H1 (cell line): Measurements from ENCODE around the gene NOSIP. TPM values are rescaled to one million over a fixed set of nuclear protein-coding genes. Genes with fewer than 3 reads are reported as not detected.

Experiments used
- CTCF ChIA-PET: fragments of 300-600 bp; sonication (Branson Sonifier 250); formaldehyde crosslinking; loops from one replicate; lab custom pipeline; 2021; ENCODE audit not compliant: partially characterized antibody; lab: Charles Lee
- POLR2A ChIA-PET: fragments of 300-600 bp; sonication (Branson Sonifier 250); formaldehyde crosslinking; loops from one replicate; lab custom pipeline; 2021; ENCODE audit warnings: inconsistent platforms; ENCODE audit not compliant: partially characterized antibody; lab: Charles Lee
- DNase-seq, 2 experiments: peaks; one replicate each; pipeline versions ENCODE4 v3.0.0 to v3.0.0-alpha.2; 2010 to 2022; ENCODE audit warnings: low spot score in 2 of 2, low read depth in 1 of 2, mixed read lengths in 1 of 2
- FAIRE-seq: peaks from 2 replicates; lab custom pipeline; 2011; peaks lifted over from hg19 to GRCh38; lab: Jason Lieb, UNC
- H2AFZ ChIP-seq: 2 replicates; pipeline ENCODE4 v1.8.1; 2012; ENCODE audit warnings: low read length, inconsistent platforms
- H2AK5ac ChIP-seq: 2 replicates; pipeline ENCODE4 v1.6.1; 2013; ENCODE audit warnings: low read depth, low read length
- H2BK120ac ChIP-seq: replicated peaks from 2 replicates; pipeline ENCODE3; 2013; ENCODE audit warnings: low read depth, low read length, inconsistent platforms
- H2BK12ac ChIP-seq: 2 replicates; pipeline ENCODE4 v1.6.1; 2013; ENCODE audit warnings: low read depth, low read length
- H2BK15ac ChIP-seq: 2 replicates; pipeline ENCODE4 v1.6.1; 2013; ENCODE audit warnings: low read length
- H2BK20ac ChIP-seq: 2 replicates; pipeline ENCODE4 v1.6.1; 2013; ENCODE audit warnings: low read length
- H2BK5ac ChIP-seq: 2 replicates; pipeline ENCODE4 v1.6.1; 2013; ENCODE audit warnings: low read depth, low read length
- H3K14ac ChIP-seq: 2 replicates; pipeline ENCODE4 v1.6.1; 2013; ENCODE audit warnings: inconsistent platforms; ENCODE audit not compliant: insufficient read length
- H3K18ac ChIP-seq: 2 replicates; pipeline ENCODE4 v1.6.1; 2013; ENCODE audit warnings: low read length; ENCODE audit errors: extremely low read depth
- H3K23ac ChIP-seq: 2 replicates; pipeline ENCODE4 v1.6.1; 2013; ENCODE audit warnings: inconsistent platforms; ENCODE audit not compliant: insufficient read length
- H3K23me2 ChIP-seq: 2 replicates; pipeline ENCODE4 v1.6.1; 2013; ENCODE audit warnings: low read depth, low read length
- H3K27ac ChIP-seq: 2 replicates; pipeline ENCODE4 v1.6.1; 2011; ENCODE audit warnings: low read depth, low read length, inconsistent platforms
- H3K27me3 ChIP-seq, 4 experiments: replicated peaks in 1 of 4; 1 replicate in 1 of 4; 2 replicates in 3 of 4; pipeline versions ENCODE4 v1.6.1 to v1.8.1; 2011 to 2013; ENCODE audit warnings: low read length in 3 of 4, mild to moderate bottlenecking in 3 of 4, inconsistent platforms in 2 of 4, mixed read lengths in 2 of 4, moderate library complexity in 1 of 4; ENCODE audit not compliant: control insufficient read depth in 3 of 4, insufficient read depth in 3 of 4; ENCODE audit errors: extremely low read depth in 1 of 4
- H3K36me3 ChIP-seq, 4 experiments: 2 replicates each; pipeline versions ENCODE4 v1.6.1 to v1.8.1; 2011 to 2013; ENCODE audit warnings: mild to moderate bottlenecking in 4 of 4, low read length in 3 of 4, moderate library complexity in 2 of 4, control low read depth in 1 of 4, inconsistent platforms in 1 of 4; ENCODE audit not compliant: insufficient read depth in 4 of 4, control insufficient read depth in 2 of 4
- H3K4ac ChIP-seq: replicated peaks from 2 replicates; pipeline ENCODE3; 2013; ENCODE audit warnings: low read length, low read depth, mixed read lengths, inconsistent platforms; ENCODE audit not compliant: insufficient read length
- H3K4me1 ChIP-seq, 4 experiments: replicated peaks in 1 of 4; 1 replicate in 1 of 4; 2 replicates in 3 of 4; pipeline versions ENCODE4 v1.6.1 to v1.8.1; 2011 to 2013; ENCODE audit warnings: low read length in 3 of 4, inconsistent platforms in 2 of 4, mixed read lengths in 1 of 4; ENCODE audit not compliant: insufficient read depth in 4 of 4, control insufficient read depth in 3 of 4
- H3K4me2 ChIP-seq, 2 experiments: 2 replicates each; pipeline versions ENCODE4 v1.6.1 to v1.8.1; 2011 to 2013; ENCODE audit warnings: low read depth in 2 of 2, low read length in 2 of 2, control low read depth in 1 of 2, inconsistent platforms in 1 of 2, mild to moderate bottlenecking in 1 of 2; ENCODE audit not compliant: insufficient read depth in 1 of 2
- H3K4me3 ChIP-seq, 4 experiments: fragments of 200-600, 300-600 bp in 1 of 4; sonication (generic), shearing (Covaris generic), sonication (Bioruptor Twin) in 1 of 4; 2 replicates each; pipeline versions ENCODE4 v1.5.1 to v1.8.1; 2011 to 2016; ENCODE audit warnings: low read length in 4 of 4, low read depth in 3 of 4, control low read depth in 2 of 4, inconsistent platforms in 2 of 4, mild to moderate bottlenecking in 2 of 4, mixed read lengths in 1 of 4, moderate library complexity in 1 of 4; ENCODE audit not compliant: insufficient read depth in 2 of 4; ENCODE audit errors: extremely low read depth in 1 of 4
- H3K56ac ChIP-seq: replicated peaks from 2 replicates; pipeline ENCODE3; 2013; ENCODE audit warnings: low read depth, mild to moderate bottlenecking, mixed read lengths, low read length, inconsistent platforms; ENCODE audit not compliant: insufficient read length
- H3K79me1 ChIP-seq: 2 replicates; pipeline ENCODE4 v1.6.1; 2013; ENCODE audit warnings: low read depth, low read length, control low read depth
- H3K79me2 ChIP-seq, 2 experiments: 2 replicates each; pipeline versions ENCODE4 v1.6.1 to v1.8.1; 2012 to 2013; ENCODE audit warnings: low read length in 2 of 2, mild to moderate bottlenecking in 2 of 2, inconsistent platforms in 1 of 2; ENCODE audit not compliant: insufficient read depth in 2 of 2, control insufficient read depth in 1 of 2
- H3K9ac ChIP-seq, 4 experiments: replicated peaks in 1 of 4; 1 replicate in 1 of 4; 2 replicates in 3 of 4; pipeline versions ENCODE4 v1.6.1 to v1.8.1; 2011 to 2013; ENCODE audit warnings: low read depth in 3 of 4, low read length in 3 of 4, control low read depth in 2 of 4, mild to moderate bottlenecking in 2 of 4, moderate library complexity in 2 of 4, inconsistent platforms in 1 of 4; ENCODE audit errors: extremely low read depth in 1 of 4
- H3K9me3 ChIP-seq, 2 experiments: 2 replicates each; pipeline versions ENCODE4 v1.6.1 to v1.8.1; 2012 to 2013; ENCODE audit warnings: mild to moderate bottlenecking in 2 of 2, moderate library complexity in 2 of 2, control low read depth in 1 of 2, inconsistent platforms in 1 of 2, low read depth in 1 of 2, low read length in 1 of 2, mixed read lengths in 1 of 2; ENCODE audit not compliant: insufficient read depth in 2 of 2
- H4K20me1 ChIP-seq, 2 experiments: replicated peaks in 1 of 2; 2 replicates each; pipeline versions ENCODE3 to v1.8.1; 2011 to 2013; ENCODE audit warnings: inconsistent platforms in 2 of 2, low read length in 2 of 2, mild to moderate bottlenecking in 1 of 2; ENCODE audit not compliant: insufficient read depth in 2 of 2, control insufficient read depth in 1 of 2
- H4K5ac ChIP-seq: 2 replicates; pipeline ENCODE4 v1.6.1; 2013; ENCODE audit warnings: low read length, low read depth, mixed read lengths, inconsistent platforms; ENCODE audit not compliant: insufficient read length
- H4K8ac ChIP-seq: 2 replicates; pipeline ENCODE4 v1.8.0; 2013; ENCODE audit warnings: mild to moderate bottlenecking, moderate library complexity, low read length, inconsistent platforms; ENCODE audit not compliant: insufficient read depth; ENCODE audit errors: extremely low read depth
- H4K91ac ChIP-seq: replicated peaks from 2 replicates; pipeline ENCODE3; 2013; ENCODE audit warnings: low read length, mixed read lengths, inconsistent platforms; ENCODE audit not compliant: insufficient read length
- CBX5 ChIP-seq: fragments of 300-800, 300-1000 bp; sonication (generic); IDR thresholded peaks from 2 replicates; pipeline ENCODE4 v1.7.1; 2016; ENCODE audit warnings: antibody characterized with exemption, low read length, low read depth
- EGR1 ChIP-seq: IDR thresholded peaks from 2 replicates; pipeline ENCODE4 v1.6.1; 2011; ENCODE audit warnings: low read depth, low read length, borderline replicate concordance
- NANOG ChIP-seq: IDR thresholded peaks from 2 replicates; pipeline ENCODE4 v1.6.1; 2011; ENCODE audit warnings: low read length, low read depth, mild to moderate bottlenecking, inconsistent platforms; ENCODE audit not compliant: insufficient read depth, poor library complexity, severe bottlenecking
- RAD21 ChIP-seq, 2 experiments: IDR thresholded peaks in 1 of 2; conservative IDR thresholded peaks in 1 of 2; 2 replicates each; pipeline ENCODE4 v1.6.1; 2011; ENCODE audit warnings: low read depth in 2 of 2, low read length in 2 of 2, improper control_type of control experiment in 1 of 2, inconsistent platforms in 1 of 2, mild to moderate bottlenecking in 1 of 2, moderate library complexity in 1 of 2
- SP1 ChIP-seq: IDR thresholded peaks from 2 replicates; pipeline ENCODE4 v1.6.1; 2011; ENCODE audit warnings: low read depth, low read length
- TAF1 ChIP-seq: IDR thresholded peaks from 2 replicates; pipeline ENCODE4 v1.6.1; 2011; ENCODE audit warnings: mild to moderate bottlenecking, low read depth, low read length
- TEAD4 ChIP-seq: IDR thresholded peaks from 2 replicates; pipeline ENCODE4 v1.6.1; 2012; ENCODE audit warnings: low read depth, low read length, inconsistent platforms, mixed read lengths
- WGBS, 2 experiments: shearing (Covaris generic) in 1 of 2; methylation state at CpG; one replicate each; pipeline versions ENCODE4 v1.1.6 to v1.1.7; 2013 to 2015; ENCODE audit warnings: low lambda C conversion rate in 2 of 2, mixed read lengths in 2 of 2, inconsistent platforms in 1 of 2, low coverage in 1 of 2, missing lambda C conversion rate in 1 of 2; ENCODE audit not compliant: insufficient replicate concordance in 2 of 2, insufficient coverage in 1 of 2, insufficient read length in 1 of 2; ENCODE audit errors: extremely low coverage in 1 of 2, missing lambda C conversion rate in 1 of 2; 5-methylcytosine and 5-hydroxymethylcytosine counted together
- polyA plus RNA-seq, 7 experiments: library from polyadenylated mRNA; depleted of rRNA in 3 of 7; stranded (reverse) in 5 of 7; unstranded in 2 of 7; fragments of >200 nt in 5 of 7; fragments of 200-250 nt in 2 of 7; gene quantifications; 1 replicate in 5 of 7; 2 replicates in 1 of 7; 4 replicates in 1 of 7; pipeline versions ENCODE4 v1.2.1 to v1.2.3, GENCODE V29; 2011 to 2013; ENCODE audit warnings: missing spikeins in 2 of 7, mixed read lengths in 2 of 7
- total RNA-seq: library from RNA; stranded (reverse); fragmentation: NEBNext Ultra II Directional; extraction: Animal tissue kit (Norgen Biotek cat#: 25700); gene quantifications from 2 replicates; pipeline ENCODE4 v1.2.1, GENCODE V29; 2021
- TF ChIP-seq, protein P1 (sequence below): IDR thresholded peaks from 2 replicates; pipeline ENCODE4 v1.6.1; 2012; ENCODE audit warnings: inconsistent platforms

Gene NOSIP
- total and polyA plus RNA-seq, 2 of the 8 experiments (the other 6 are each of a cell fraction or from before 2014, with no cell fraction given), result 85.1 to 192 TPM

DNA sequence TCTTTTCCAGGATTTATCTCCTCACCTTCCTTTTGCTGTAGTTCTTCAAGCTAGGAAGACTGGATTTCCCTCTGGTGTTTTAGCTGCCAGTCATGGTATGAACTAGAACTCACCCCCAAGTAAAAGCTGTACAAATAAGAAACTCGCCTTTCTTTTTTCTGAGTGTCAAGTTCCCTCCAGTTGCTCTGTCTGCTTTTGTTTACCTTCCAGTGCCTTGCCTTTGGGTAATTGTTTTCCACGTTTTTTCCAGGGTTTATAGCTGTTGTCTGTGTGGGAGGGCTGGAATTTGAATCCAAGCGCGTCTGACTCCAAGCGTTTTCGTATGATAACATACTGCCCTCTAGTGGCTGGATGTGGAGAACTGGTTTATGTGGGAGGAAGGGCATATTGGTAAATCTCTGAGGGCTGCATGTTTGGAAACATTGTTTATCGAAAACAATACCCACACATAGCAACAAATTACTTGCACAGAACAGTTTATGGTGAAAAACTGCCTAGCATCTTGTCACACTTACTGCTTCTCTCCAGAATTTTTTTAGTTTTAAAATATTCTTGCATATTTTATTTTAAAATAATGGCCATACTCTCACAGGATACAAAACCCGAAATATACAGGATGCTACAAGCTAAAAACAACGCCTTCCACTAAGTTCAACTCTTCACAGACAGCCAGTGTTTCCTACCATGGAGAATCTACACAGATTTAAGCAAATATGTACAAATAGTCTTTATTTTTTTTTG lies 33.4 kb downstream of the NOSIP start:
- Histone ChIP-seq H3K4me2 (peak overlapping the region in 1 of 2 experiments; percentile 40; a peak in 2 of 4 replicates), H3K23ac (no peak overlapping the region), H3K14ac (no peak overlapping the region), H4K5ac (no peak overlapping the region), H3K9ac (no peak overlapping the region), H4K91ac (no peak overlapping the region), H3K56ac (no peak overlapping the region), H3K23me2 (no peaks in the 10 kb centered on the region), H2AK5ac (no peak overlapping the region), H3K79me1 (no peaks in the 10 kb centered on the region), H3K27ac (no peak overlapping the region), H2BK120ac (no peak overlapping the region), H3K4ac (no peak overlapping the region), H4K8ac (no peak overlapping the region), H3K9me3 (no peaks in the 10 kb centered on the region), H3K27me3 (no peaks in the 10 kb centered on the region), H3K36me3 (no peaks in the 10 kb centered on the region), H2BK12ac (no peak overlapping the region), H3K4me3 (peak overlapping the region in 1 of 4 experiments; percentile 27; a peak in 1 of 8 replicates), H2BK15ac (no peak overlapping the region), H3K18ac (no peak overlapping the region; the same call in 1 of the 2 replicates), H4K20me1 (no peaks in the 10 kb centered on the region), H2BK5ac (no peak overlapping the region), H2AFZ (peak overlapping the region; percentile 70; the same call in 1 of the 2 replicates), H3K79me2 (no peaks in the 10 kb centered on the region), H3K4me1 (no peaks in the 10 kb centered on the region), H2BK20ac (no peak overlapping the region)
- FAIRE-seq, result peak; percentile 97
- ChIA-PET CTCF (interaction anchor here (0.7 to 18.1 kb wide), 24 partner anchors 7 to 401 kb away, joined by 3 to 240 read pairs (median 5); partner anchors contain the start of genes FLT3LG and PIH1D1), POLR2A (interaction anchor here (0.6 to 3.3 kb wide), 17 partner anchors 9 to 779 kb away, joined by 3 to 18 read pairs (median 5); partner anchors contain the start of genes FCGRT and RCN3)
- WGBS, 2 experiments, result 30% methylated on average over 9 of the region's 9 CpGs; no CpG with 5 or more reads in 1 of the 2 experiments
- peak; percentile 47 to 74 for DNase-seq
- peak; percentile 48; the same call in 1 of the 2 replicates for TF ChIP-seq SP1
- no peak for TF ChIP-seq TAF1
- TF ChIP-seq NANOG, result no peak
- peak; percentile 88 to 91 for TF ChIP-seq RAD21 (IDR thresholded peaks at IDR 0.05 in 1 of 2, conservative IDR thresholded peaks at IDR 0.05 in 1 of 2; ENCODE audit: low read depth in 2 of 2, low read length in 2 of 2)
- TF ChIP-seq CBX5, result no peak
- TF ChIP-seq EGR1, result peak; percentile 55
- TF ChIP-seq, protein P1, sequence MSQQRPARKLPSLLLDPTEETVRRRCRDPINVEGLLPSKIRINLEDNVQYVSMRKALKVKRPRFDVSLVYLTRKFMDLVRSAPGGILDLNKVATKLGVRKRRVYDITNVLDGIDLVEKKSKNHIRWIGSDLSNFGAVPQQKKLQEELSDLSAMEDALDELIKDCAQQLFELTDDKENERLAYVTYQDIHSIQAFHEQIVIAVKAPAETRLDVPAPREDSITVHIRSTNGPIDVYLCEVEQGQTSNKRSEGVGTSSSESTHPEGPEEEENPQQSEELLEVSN, result no peak
- TF ChIP-seq TEAD4, result peak; percentile 87
